ENCODE measurements around the gene LRRC4.

Gene LRRC4

DNA sequence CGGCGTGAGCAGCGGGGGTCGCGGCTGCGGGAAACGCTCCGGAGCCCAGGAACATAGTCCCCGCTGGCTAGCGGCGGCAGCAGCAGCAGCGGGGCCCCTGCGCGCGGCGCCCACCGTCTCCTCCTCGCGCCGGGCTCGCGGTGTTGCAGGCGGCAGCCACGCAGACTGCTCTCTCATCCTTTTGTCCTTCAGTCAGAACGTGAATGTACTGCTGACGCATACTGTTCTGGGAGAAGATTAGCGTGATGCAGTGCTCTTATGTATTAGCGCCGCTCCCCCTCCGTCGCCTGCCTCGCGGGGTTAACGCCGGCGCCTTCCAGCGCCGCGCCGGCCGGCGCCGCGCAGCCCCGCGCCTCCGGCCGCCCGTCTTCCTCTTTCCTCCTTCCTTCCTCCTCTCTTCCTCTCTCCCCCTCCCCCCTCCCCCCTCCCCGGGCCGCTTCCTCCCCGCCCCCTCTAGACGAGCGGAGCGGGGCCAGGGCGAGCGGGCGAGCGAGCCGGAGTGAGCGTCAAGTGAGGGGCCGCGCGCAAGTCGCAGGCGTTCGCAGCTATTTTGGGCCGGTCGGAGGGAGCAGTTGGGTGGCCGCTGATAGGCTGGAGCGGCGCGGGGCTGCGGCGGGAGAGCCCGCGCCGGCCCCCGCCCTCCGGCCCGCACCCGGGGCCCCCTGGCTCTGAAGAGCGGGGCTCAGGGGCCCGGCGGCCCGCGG is 816 bp upstream of the LRRC4 start:
- DNase-seq (ENCODE audit: low spot score), result no peak

DNA sequence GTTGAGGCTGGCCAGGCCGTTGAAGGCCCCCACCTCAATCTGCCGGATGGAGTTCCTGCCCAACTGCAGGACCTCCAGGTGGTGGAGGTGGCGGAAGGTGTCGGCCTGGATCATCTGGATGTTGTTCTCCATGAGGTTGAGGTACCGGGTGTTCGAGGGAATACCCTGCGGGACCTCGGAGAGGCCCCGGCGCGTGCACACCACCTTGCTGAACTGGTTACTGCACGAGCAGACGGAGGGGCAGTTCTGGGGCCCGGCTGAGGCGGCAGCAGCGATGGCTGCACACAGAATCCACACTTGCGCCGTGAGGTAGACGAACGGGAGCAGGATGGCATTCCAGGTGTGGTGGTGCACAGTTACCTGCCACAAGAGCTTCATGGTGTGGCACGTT is 979 bp downstream of the LRRC4 start:
- DNase-seq (ENCODE audit: low spot score), result no peak

DNA sequence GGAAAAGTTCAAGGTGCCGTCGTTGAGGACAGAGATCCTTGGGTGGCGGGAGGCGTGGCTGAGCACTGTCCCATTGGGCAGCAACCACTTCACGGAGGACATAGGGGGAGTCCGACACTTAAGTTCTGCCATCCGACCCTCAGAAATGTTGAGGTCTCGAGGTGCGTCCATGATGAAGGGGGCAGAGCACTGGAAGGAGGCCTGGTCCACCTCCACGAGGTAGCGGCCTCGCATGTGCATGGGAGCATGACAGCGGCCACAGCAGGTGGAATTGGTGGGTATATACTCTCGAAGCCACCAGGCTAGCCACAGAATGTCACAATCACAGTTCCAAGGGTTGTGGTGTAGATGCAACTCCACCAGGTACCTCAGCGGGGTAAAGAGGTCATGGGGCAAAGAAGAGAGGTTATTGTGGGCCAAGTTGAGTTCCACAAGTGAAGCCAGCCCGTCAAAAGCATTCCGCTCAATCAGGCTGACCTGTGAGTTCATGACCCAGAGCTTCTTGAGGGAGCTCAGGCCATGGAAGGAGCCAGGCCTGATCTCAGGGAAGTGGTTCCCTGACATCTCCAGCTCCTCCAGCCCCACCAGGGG is 1.7 kb downstream of the LRRC4 start:
- DNase-seq (ENCODE audit: low spot score), result no peak

DNA sequence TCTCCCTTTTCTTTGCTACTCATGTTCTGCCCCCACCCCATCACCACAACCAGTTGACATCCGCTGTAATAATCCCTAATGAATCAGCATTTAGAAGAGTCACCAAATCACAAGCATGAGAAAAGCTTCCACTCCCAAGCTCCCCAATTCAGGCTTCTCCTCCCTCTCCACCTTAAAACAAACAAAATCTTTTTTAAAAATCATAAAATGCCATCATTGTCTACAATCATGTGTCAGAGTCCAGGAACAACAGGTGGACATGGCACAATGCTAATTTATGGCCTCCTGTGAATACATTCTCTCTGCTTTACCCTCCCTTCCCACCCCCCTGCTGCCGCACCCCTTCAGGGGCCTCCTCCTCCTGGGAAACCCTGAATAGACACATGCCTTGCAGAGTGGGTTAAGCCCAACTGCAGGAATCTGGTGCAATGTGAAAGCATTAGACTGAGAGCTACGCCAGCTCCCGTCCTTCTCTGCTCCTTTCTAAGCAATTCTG is 3.7 kb downstream of the LRRC4 start:
- no peak for DNase-seq (ENCODE audit: low spot score)

DNA sequence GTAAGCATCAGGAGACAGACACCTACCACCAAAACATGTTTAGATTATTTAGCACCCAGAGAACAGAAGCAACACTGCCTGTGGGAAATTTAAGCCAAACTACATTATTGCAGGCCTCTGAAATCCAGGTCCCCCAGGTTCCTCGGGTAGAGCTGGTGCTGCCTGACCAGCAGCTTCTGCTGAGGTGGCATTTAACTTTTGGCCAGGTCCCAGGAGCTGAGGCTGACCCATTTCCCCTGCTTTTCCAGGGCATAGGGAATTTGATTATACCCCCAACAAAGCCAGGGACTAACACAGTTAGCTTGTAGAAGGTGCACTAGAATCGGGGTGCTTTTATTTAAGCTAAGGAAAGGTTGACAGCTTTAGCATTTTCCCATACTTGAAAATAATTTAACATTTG is 4.7 kb downstream of the LRRC4 start:
- no peak for DNase-seq (ENCODE audit: low spot score)

GRCh38 chr7:128025819-128026218 is 5.4 kb downstream of the LRRC4 start:
- no peak for DNase-seq (ENCODE audit: low spot score)

- DNase-seq (ENCODE audit: low spot score), result no peak
Measured at GRCh38 chr7:128025380-128025779, 5.9 kb downstream of the LRRC4 start.

DNA sequence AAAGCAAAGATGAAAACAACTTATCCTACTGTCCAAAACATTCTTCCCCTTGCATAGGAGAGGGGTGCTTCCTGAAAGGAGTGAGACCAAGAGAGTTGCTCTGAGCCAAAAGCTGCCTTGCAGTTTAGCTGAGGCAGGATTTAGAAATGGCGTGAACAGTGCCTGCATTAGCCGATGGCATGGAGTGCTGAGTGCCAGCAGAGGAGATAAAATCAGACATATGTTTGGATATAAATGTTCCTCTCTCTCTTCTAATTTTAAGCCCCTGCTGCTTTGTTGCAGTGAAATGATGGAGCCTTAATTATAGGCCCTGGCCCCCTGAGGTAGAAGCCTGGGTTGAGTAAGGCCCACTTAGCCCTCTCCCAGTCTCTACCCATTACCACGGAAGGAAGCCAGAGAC is 7.1 kb downstream of the LRRC4 start:
- DNase-seq (ENCODE audit: low spot score), result no peak

DNA sequence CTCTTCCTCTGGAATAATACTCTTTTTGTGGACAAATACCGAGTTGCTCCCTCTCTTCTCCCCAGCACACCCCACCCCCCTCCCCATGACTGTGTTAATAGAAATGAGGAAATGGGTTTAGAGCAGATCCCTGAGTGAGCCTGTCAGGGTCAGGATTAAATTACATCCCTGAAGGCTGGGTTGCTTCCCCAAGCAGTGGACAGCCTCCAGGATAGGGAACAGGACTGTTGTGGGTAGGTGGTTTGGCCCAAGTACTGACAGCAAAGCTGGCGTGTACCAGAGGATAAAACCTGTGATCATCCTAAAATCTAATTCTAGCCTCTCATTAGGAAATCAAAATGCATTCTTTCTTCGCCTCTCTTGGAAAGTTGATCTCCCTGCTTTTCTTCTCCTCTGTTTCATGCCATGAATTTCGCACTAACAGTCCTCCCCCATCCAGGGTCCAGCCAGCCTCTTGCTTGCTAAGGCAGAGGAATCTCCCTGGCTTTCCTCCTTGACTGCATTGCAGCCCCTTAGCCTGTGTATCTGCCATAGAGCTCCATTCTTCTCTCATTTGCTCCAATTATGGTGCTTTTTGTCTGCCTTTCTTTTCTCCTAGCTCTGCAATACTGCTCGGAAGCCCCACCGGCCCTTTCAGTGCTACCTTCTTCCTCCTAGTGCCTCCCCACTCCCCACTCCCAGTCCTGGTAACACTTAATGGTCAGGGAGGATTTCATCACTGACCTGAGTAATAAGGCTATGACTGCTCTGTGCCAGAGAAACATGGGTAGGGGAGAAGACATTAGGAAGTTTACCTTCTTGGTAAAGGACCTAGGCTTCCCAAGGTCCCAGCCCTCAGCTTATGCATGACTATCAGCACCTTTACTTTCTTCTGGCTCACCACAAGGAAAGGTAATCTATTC is 8.4 kb downstream of the LRRC4 start:
- DNase-seq (ENCODE audit: low spot score), result no peak

- DNase-seq (ENCODE audit: low spot score), result peak; percentile 37
Measured at GRCh38 chr7:128021366-128021765, 9.9 kb downstream of the LRRC4 start.

GRCh38 chr7:128020159-128020558 is 11.1 kb downstream of the LRRC4 start:
- DNase-seq (ENCODE audit: low spot score), result peak; percentile 16

DNA sequence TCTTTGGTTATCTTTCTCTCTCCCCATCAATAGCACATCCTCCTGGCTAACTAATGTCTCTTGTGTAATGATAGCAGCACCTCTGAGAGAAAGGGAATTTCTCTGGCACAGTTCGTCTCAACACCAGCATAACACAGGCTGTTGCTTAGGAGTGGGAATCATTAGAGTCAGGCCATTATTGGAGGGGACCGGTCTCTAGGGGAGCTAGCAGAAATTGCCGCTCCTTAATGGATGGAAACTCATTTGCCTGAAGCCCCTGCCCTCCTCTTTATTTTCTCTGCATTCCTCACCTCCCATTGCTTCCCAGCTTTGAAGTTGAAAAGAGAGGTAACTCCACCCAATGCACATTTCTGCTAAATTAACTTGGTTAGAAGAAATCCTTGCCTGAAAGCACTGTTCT is 11.9 kb downstream of the LRRC4 start:
- no peak for DNase-seq (ENCODE audit: low spot score)

DNA sequence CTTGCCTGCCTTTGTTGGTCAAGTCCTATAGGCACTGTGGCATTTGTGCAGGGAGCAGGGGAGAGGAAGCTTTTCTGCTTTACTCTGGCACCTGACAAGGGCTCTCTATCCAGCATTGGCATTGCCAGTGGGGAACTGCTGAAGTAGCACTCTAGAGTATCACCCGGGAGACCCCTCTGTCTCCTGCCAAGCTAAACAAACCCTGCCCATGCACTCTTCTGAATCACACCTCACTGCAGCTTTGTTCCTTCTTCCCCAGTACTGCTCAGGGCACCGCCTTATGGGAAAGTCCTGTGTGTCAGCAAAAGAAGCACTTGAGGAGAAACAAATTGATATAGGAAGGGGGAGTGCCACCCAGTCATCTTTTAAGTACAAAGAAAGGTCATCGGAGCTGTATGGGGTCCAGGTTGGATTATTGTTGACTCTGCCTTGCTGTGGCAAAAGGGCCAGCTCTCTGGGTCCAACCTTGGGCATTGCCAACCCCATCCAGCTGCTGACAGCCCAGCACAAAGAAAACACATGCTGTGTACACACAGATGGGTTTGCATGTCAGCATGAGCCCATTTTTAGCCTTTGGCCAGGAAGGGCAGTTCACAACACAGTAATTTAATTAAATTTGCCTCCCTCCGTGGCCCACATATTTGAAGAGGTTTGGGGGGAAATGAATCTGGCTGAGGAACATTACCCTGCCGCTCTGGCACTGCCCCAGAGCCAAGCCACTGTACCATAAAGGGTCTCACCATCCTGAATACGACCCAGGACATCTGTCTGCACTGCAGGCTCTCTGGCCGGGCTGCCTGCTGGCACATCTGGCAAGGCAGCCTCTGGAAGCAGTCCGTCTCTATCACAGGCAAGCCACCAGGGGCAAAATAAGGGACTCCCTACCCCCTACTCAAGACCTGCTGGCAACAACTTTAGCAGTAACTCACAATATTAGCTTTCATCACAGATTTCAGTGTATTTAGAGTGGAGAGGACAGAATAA is 13.1 kb downstream of the LRRC4 start:
- DNase-seq (ENCODE audit: low spot score), result no peak

DNA sequence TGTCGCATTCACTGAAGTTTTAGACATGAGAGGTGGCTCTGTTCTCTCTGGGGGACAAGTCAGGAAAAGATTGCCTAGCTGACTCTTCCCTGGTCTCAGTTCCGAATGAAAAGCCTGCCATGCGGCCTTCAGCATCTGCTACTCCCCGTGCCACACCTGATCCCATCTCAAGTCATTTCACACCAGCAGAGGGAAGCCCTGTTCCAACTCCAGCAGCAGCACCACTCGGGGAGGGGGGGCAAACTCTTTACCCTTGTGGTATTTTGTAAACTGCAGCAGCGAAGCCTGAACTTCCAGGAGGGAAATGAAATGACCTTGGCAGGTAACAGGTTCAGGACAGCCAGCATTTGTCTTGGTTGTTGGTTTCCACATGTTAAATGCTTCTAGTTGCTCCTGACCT is 13.8 kb downstream of the LRRC4 start:
- no peak for DNase-seq (ENCODE audit: low spot score)

GRCh38 chr7:128014811-128015210 is 16.4 kb downstream of the LRRC4 start:
- no peak for DNase-seq (ENCODE audit: low spot score)

- no peak for DNase-seq (ENCODE audit: low spot score)
Measured at GRCh38 chr7:128011131-128011661, 20.0 kb downstream of the LRRC4 start.

- DNase-seq (ENCODE audit: low spot score), result peak; percentile 47
Measured at GRCh38 chr7:128010391-128011127, 20.7 kb downstream of the LRRC4 start.

GRCh38 chr7:128008744-128009143 is 22.5 kb downstream of the LRRC4 start:
- DNase-seq (ENCODE audit: low spot score), result no peak

DNA sequence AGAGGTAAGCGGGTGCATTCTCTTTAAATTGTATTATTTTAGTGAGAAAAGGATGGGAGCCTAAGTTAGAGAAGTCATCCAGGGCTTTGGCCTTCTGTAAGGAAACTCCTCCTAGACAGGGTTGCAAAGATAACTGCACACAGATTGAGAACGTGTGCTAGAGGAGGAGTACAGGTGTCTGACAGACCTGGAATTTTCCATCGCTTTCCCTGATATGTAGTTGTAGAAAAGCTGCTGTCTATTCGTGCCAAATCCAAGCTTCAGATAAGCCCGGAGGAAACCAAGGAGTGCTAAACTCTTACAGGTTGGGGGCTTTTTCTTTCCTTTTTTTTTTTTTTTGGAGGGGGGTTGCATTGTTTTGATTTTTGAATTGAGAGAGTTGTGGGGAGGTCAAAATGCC is 23.1 kb downstream of the LRRC4 start:
- DNase-seq (ENCODE audit: low spot score), result no peak

- DNase-seq (ENCODE audit: low spot score), result no peak
Measured at GRCh38 chr7:128007303-128007680, 23.9 kb downstream of the LRRC4 start.

All from RKO (cell line).